ENCODE data around the gene DXO. TPM values are rescaled to one million over a fixed set of nuclear protein-coding genes. Genes with fewer than 3 reads are reported as not detected.
"Not testable (repeated sequence)": the region's sequence is repeated elsewhere in the genome, so short reads cannot be mapped to it uniquely, and the experiment has no call there.

The DXO gene
- total RNA-seq, 1 experiment from 2014 or later, result 23.7 TPM

DNA sequence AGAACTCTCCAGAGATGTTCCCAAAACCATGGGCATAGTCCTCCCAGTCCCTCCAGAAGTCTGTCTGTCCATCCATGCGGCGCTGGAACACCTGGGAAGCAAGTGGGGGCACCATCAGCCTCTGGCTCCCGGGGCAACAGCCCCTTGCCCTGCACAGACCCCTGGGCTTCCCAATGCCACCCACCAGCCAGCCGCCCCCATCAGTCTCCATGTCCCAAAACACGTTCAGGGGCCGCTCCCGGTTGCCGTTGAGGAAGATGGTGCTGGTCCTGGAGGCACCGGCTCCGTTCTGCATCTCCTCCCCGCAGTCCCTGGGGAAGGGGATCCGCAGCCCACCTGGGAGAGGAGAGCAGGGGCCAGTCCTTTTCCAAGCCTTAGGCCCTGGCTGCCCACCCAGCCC is 37.6 kb upstream of the DXO start:
- peak; percentile 1 to 38 for DNase-seq
- H3K4me3 Mint-ChIP-seq (ENCODE audit: unreplicated experiment); H3K27me3 Mint-ChIP-seq (ENCODE audit: insufficient read depth, unreplicated experiment); H3K4me1 Mint-ChIP-seq (ENCODE audit: low read depth, unreplicated experiment); H3K27ac Mint-ChIP-seq (ENCODE audit: unreplicated experiment); BruUV-seq (replicated peaks); POLR2A ChIA-PET; H3K9me3 Mint-ChIP-seq (ENCODE audit: unreplicated experiment); H3K4me3 ChIP-seq (ENCODE audit: low read depth, low read length); H3K27me3 ChIP-seq (replicated peaks; ENCODE audit: control insufficient read depth, insufficient read depth, low read length); H3K36me3 ChIP-seq (ENCODE audit: control insufficient read depth, insufficient read depth, low read length); H3K36me3 Mint-ChIP-seq (ENCODE audit: insufficient read depth, unreplicated experiment); intact Hi-C loops (cut with micrococcal nuclease; ENCODE audit: unreplicated experiment); H3K9me3 ChIP-seq; H3K4me1 ChIP-seq; CTCF ChIA-PET: not testable (repeated sequence)

DNA sequence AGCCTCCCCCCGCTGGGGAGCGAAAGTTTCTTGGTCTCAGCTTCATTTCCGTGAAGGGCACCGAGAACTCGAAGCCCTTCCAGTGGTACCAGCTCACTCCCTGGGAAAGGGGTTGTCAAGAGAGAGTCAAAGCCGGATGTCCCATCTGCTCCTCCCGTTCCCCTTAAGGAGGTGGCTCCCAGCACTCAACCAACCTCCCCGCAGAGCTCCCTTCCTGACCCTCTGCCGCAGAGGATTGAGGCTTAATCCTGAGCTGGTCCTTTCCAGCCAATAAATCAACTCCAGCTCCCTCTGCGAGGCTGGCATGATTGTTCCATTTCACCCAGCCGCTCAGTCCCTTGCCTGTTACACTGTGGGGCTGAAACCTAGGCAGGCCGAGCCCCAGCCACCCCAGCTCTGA is 36.7 kb upstream of the DXO start:
- H3K4me1 Mint-ChIP-seq (ENCODE audit: low read depth, unreplicated experiment); CTCF ChIA-PET; POLR2A ChIA-PET; BruUV-seq (replicated peaks); H3K4me3 Mint-ChIP-seq (ENCODE audit: unreplicated experiment); H3K27me3 Mint-ChIP-seq (ENCODE audit: insufficient read depth, unreplicated experiment); H3K9me3 ChIP-seq; H3K27me3 ChIP-seq (replicated peaks; ENCODE audit: control insufficient read depth, insufficient read depth, low read length); H3K4me1 ChIP-seq; H3K4me3 ChIP-seq (ENCODE audit: low read depth, low read length); intact Hi-C loops (cut with micrococcal nuclease; ENCODE audit: unreplicated experiment); H3K36me3 ChIP-seq (ENCODE audit: control insufficient read depth, insufficient read depth, low read length); H3K36me3 Mint-ChIP-seq (ENCODE audit: insufficient read depth, unreplicated experiment); H3K9me3 Mint-ChIP-seq (ENCODE audit: unreplicated experiment); H3K27ac Mint-ChIP-seq (ENCODE audit: unreplicated experiment): not testable (repeated sequence)
- peak; percentile 1 to 37 for DNase-seq

DNA sequence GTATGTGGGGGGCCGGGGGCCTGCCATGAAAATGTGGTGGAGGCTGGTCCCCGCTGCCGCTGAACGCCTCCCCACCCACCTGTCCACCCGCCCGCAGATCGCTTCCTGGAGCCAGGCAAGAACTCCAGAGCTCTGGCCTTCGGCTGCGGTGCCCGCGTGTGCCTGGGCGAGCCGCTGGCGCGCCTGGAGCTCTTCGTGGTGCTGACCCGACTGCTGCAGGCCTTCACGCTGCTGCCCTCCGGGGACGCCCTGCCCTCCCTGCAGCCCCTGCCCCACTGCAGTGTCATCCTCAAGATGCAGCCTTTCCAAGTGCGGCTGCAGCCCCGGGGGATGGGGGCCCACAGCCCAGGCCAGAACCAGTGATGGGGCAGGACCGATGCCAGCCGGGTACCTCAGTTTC is 36.1 kb upstream of the DXO start:
- CTCF ChIA-PET; intact Hi-C loops (cut with micrococcal nuclease; ENCODE audit: unreplicated experiment); H3K27me3 ChIP-seq (replicated peaks; ENCODE audit: control insufficient read depth, insufficient read depth, low read length); H3K9me3 Mint-ChIP-seq (ENCODE audit: unreplicated experiment); H3K4me3 Mint-ChIP-seq (ENCODE audit: unreplicated experiment); H3K27ac Mint-ChIP-seq (ENCODE audit: unreplicated experiment); H3K4me1 Mint-ChIP-seq (ENCODE audit: low read depth, unreplicated experiment); H3K4me1 ChIP-seq; H3K4me3 ChIP-seq (ENCODE audit: low read depth, low read length); H3K9me3 ChIP-seq; H3K27me3 Mint-ChIP-seq (ENCODE audit: insufficient read depth, unreplicated experiment); BruUV-seq (replicated peaks); DNase-seq; H3K36me3 ChIP-seq (ENCODE audit: control insufficient read depth, insufficient read depth, low read length); POLR2A ChIA-PET; H3K36me3 Mint-ChIP-seq (ENCODE audit: insufficient read depth, unreplicated experiment): not testable (repeated sequence)

DNA sequence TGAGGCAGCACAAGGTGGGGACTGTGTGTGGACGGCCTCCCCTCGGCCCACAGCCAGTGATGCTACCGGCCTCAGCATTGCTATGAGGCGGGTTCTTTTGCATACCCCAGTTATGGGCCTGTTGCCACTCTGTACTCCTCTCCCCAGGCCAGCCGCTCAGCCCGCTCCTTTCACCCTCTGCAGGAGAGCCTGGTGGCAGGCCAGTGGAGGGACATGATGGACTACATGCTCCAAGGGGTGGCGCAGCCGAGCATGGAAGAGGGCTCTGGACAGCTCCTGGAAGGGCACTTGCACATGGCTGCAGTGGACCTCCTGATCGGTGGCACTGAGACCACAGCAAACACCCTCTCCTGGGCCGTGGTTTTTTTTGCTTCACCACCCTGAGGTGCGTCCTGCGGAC is 35.1 kb upstream of the DXO start:
- DNase-seq, result peak; percentile 11 to 40

DNA sequence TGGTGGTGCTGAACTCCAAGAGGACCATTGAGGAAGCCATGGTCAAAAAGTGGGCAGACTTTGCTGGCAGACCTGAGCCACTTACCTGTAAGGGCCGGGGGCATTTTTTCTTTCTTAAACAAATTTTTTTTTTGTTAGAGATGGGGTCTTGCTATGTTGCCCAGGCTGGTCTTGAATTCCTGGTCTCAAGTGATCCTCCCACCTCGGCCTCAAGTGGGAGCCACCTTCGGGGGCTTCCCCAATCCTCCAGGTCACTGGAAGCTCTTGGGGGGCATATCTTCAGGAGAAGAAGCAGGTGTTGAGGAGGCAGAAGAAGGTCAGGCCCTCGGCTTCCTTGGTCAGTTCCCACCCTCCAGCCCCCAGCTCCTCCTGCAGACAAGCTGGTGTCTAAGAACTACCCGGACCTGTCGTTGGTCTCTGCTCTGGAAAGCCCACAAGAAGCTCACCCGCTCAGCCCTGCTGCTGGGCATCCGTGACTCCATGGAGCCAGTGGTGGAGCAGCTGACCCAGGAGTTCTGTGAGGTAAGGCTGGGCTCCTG is 34.1 kb upstream of the DXO start:
- H3K27ac Mint-ChIP-seq (ENCODE audit: unreplicated experiment), result not testable (repeated sequence)
- POLR2A ChIA-PET, result interaction anchor here (1.1 kb wide), 1 partner anchor 34 kb away, joined by 6 read pairs; the partner anchor contains the start of gene DXO

More for the DNA sequence above, 35.1 kb upstream of the DXO start:
- H3K4me1 Mint-ChIP-seq (ENCODE audit: low read depth, unreplicated experiment); H3K4me1 ChIP-seq; H3K4me3 Mint-ChIP-seq (ENCODE audit: unreplicated experiment); H3K4me3 ChIP-seq (ENCODE audit: low read depth, low read length); H3K27me3 ChIP-seq (replicated peaks; ENCODE audit: control insufficient read depth, insufficient read depth, low read length); H3K9me3 ChIP-seq; H3K9me3 Mint-ChIP-seq (ENCODE audit: unreplicated experiment); H3K27ac Mint-ChIP-seq (ENCODE audit: unreplicated experiment); H3K36me3 ChIP-seq (ENCODE audit: control insufficient read depth, insufficient read depth, low read length); H3K36me3 Mint-ChIP-seq (ENCODE audit: insufficient read depth, unreplicated experiment); BruUV-seq (replicated peaks); intact Hi-C loops (cut with micrococcal nuclease; ENCODE audit: unreplicated experiment); CTCF ChIA-PET; POLR2A ChIA-PET; H3K27me3 Mint-ChIP-seq (ENCODE audit: insufficient read depth, unreplicated experiment): not testable (repeated sequence)

DNA sequence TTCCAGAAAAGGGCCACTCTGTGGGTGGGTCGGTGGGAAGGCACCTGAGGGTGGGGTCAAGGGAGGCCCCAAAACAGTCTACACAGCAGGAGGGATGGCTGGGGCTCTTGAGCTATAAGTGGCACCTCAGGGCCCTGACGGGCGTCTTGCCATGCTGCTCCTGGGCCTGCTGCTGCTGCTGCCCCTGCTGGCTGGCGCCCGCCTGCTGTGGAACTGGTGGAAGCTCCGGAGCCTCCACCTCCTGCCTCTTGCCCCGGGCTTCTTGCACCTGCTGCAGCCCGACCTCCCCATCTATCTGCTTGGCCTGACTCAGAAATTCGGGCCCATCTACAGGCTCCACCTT is 33.6 kb upstream of the DXO start:
- peak; percentile 2 to 20 for DNase-seq
- H3K36me3 ChIP-seq (ENCODE audit: control insufficient read depth, insufficient read depth, low read length); H3K9me3 Mint-ChIP-seq (ENCODE audit: unreplicated experiment); H3K27ac Mint-ChIP-seq (ENCODE audit: unreplicated experiment); H3K36me3 Mint-ChIP-seq (ENCODE audit: insufficient read depth, unreplicated experiment); H3K9me3 ChIP-seq; H3K27me3 ChIP-seq (replicated peaks; ENCODE audit: control insufficient read depth, insufficient read depth, low read length); H3K4me3 ChIP-seq (ENCODE audit: low read depth, low read length); H3K27me3 Mint-ChIP-seq (ENCODE audit: insufficient read depth, unreplicated experiment); H3K4me1 Mint-ChIP-seq (ENCODE audit: low read depth, unreplicated experiment); intact Hi-C loops (cut with micrococcal nuclease; ENCODE audit: unreplicated experiment); H3K4me3 Mint-ChIP-seq (ENCODE audit: unreplicated experiment); H3K4me1 ChIP-seq; BruUV-seq (replicated peaks); CTCF ChIA-PET: not testable (repeated sequence)
- POLR2A ChIA-PET, result interaction anchor here (1.1 kb wide), 1 partner anchor 34 kb away, joined by 6 read pairs; the partner anchor contains the start of gene DXO

More for the DNA sequence above, 34.1 kb upstream of the DXO start:
- H3K27me3 ChIP-seq (replicated peaks; ENCODE audit: control insufficient read depth, insufficient read depth, low read length); H3K4me3 ChIP-seq (ENCODE audit: low read depth, low read length); intact Hi-C loops (cut with micrococcal nuclease; ENCODE audit: unreplicated experiment); H3K4me1 Mint-ChIP-seq (ENCODE audit: low read depth, unreplicated experiment); H3K9me3 ChIP-seq; BruUV-seq (replicated peaks); H3K4me3 Mint-ChIP-seq (ENCODE audit: unreplicated experiment); H3K36me3 Mint-ChIP-seq (ENCODE audit: insufficient read depth, unreplicated experiment); H3K9me3 Mint-ChIP-seq (ENCODE audit: unreplicated experiment); H3K36me3 ChIP-seq (ENCODE audit: control insufficient read depth, insufficient read depth, low read length); H3K4me1 ChIP-seq; H3K27me3 Mint-ChIP-seq (ENCODE audit: insufficient read depth, unreplicated experiment): not testable (repeated sequence)
- CTCF ChIA-PET, result interaction anchor here (0.6 kb wide), 1 partner anchor 88 kb away, joined by 4 read pairs; no protein-coding TSS in a partner anchor
- peak; percentile 0 to 38 for DNase-seq

DNA sequence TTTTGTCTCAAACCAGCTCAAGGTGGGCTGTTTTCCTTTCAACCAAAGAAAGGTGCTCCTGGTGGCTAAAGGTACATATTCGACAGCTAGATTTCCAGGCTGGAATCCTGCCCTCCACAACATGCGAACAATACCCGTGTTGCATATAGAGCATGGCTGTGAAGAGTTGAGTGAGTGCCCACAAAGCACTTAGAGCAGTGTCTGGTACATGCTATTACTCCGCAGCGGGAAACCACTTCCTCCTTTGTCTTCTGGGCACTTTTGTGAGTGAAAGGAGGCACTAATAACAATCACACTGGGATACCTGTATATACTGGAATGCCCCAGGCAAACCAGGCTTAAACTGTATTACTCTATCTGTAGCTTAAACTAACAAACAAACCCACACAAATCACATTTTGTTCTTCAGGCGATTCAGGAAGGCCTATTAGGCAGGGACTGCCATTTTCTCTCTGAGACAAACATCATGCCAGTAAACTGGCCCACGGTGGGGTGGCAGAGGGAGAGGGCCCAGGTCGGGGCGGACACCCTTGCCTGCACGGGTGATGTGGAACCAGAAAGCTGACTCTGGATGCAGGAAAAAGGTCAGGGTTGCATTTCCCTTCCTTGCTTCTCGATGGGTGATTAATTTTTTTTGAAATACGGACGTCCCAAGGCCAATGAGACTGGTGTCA is 33.1 kb upstream of the DXO start:
- H3K36me3 Mint-ChIP-seq (ENCODE audit: insufficient read depth, unreplicated experiment); H3K4me1 ChIP-seq; H3K4me3 Mint-ChIP-seq (ENCODE audit: unreplicated experiment); H3K27me3 ChIP-seq (replicated peaks; ENCODE audit: control insufficient read depth, insufficient read depth, low read length); H3K27ac Mint-ChIP-seq (ENCODE audit: unreplicated experiment); H3K9me3 ChIP-seq; H3K4me1 Mint-ChIP-seq (ENCODE audit: low read depth, unreplicated experiment); H3K36me3 ChIP-seq (ENCODE audit: control insufficient read depth, insufficient read depth, low read length); H3K4me3 ChIP-seq (ENCODE audit: low read depth, low read length); intact Hi-C loops (cut with micrococcal nuclease; ENCODE audit: unreplicated experiment); H3K27me3 Mint-ChIP-seq (ENCODE audit: insufficient read depth, unreplicated experiment); BruUV-seq (replicated peaks); CTCF ChIA-PET; H3K9me3 Mint-ChIP-seq (ENCODE audit: unreplicated experiment); POLR2A ChIA-PET: not testable (repeated sequence)
- DNase-seq, result peak in 1 of 2 experiments; percentile 29

Measured in Caco-2 (cell line).